GM19467 (cell line): ENCODE results near the gene CLASP2.

Experiments
- ATAC-seq: cut with Tn5 transposase; IDR thresholded peaks from one replicate; pipeline ENCODE4 v1.9.1; 2021; ENCODE audit warnings: mild to moderate bottlenecking, moderate library complexity; ENCODE audit not compliant: unreplicated experiment

The CLASP2 gene

GRCh38 chr3:33639889-33640288, 78.2 kb downstream of the CLASP2 start:
- ATAC-seq: no peak

- ATAC-seq: no peak
Measured at GRCh38 chr3:33637482-33637881, 80.6 kb downstream of the CLASP2 start.

DNA sequence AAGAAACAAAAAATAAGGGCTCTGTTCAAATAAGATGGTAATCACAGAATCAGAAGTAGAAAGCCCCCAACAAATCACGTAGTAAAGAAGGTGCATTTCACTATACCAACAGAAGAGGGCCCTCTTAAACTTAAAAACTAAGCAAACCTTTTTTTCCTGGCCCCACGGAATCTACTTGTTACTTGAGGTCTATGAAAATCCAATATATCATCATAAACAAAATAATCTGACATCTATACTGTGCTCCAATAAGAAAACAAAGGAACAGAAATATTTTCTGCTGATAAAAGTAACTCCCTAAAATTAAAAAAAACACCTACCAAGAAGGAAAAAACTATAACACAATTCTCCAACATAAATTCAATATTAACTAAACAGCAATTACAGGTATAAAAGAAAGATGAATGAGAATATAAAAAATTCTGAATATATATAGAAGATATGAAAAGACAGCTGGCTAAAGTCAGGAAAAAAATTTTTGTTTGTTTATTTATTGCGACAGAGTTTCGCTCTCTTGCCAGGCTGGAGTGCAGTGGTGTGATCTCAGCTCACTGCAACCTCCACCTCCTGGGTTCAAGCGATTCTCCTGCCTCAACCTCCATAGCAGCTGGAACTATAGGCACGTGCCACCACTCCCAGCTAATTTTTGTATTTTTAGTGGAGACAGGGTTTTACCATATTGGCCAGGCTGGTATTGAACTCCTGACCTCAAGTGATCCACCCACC, 81.8 kb downstream of the CLASP2 start:
- no peak for ATAC-seq

DNA sequence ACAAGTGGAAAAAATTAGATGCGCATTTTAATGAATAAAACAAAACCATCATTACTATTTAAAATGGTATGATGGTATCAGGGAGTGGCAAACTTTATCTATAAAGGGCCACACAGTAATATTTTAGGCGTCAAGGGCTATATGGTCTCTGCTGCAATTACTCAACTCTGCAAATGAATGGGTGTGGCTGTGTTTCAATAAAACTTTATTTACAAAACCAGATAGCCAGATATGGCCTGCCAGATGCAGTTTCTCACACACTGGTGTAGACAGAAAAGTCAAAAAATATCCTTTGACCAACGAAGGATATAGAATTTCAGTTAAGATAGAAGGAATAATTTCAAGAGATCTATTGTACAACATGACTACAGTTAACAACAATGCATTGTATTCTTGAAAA, 83.8 kb downstream of the CLASP2 start:
- ATAC-seq: no peak

DNA sequence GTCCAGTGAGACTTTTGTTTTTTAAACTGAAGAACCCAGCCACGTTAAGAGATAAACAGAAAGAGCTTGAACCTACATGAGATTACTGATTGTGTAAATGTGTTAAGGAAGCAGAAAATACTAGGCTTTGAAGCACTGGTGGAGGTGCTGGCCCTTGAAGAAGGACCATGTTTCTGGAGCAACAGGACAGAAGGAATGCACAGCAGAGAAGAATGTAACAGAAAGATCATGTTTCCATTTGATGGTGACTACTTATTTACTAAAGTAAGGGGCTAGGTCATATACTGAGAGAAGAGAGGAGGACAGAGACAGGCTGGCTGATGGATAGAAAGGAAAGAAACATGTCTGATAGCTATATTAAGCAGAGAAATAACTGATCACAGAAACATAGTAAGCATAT, 88.8 kb downstream of the CLASP2 start:
- ATAC-seq: no peak

GRCh38 chr3:33624756-33625155, 93.3 kb downstream of the CLASP2 start:
- ATAC-seq: no peak

DNA sequence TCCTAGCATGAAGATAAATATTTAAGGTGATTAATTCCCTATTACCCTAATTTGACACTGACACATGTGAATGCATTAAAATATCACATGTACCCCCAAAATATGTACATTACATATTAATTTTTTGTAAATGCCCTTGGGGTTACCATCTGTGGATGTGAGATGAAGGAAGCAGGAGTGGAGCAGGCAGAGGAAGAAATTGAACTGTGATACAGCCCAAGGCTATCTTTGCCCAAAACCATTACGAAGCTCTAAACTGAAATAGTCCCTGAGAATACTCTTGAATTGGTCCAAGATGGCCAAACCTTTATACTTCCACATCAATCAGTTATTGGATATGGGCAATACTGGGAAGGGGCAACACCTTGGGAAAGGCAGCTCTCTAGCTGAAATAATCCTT, 105.0 kb downstream of the CLASP2 start:
- ATAC-seq: no peak

DNA sequence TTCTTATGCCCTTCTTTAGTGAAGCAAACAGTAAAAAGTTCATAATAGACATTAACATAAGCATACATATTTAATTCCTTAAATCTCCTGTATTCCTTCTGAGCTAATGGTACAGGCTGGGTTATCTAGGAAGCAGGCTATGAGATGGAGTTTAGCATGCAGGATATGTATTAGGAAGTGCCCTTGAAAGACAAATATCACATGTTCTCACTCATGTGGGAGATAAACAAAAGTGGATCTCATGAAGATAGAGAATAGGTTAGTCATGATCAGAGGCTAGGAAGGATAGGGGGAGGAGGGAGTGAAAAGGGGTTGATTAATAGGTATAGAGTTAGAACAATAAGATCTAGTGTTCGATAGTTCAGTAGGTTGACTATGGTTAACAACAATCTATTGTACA, 105.4 kb downstream of the CLASP2 start:
- no peak for ATAC-seq

DNA sequence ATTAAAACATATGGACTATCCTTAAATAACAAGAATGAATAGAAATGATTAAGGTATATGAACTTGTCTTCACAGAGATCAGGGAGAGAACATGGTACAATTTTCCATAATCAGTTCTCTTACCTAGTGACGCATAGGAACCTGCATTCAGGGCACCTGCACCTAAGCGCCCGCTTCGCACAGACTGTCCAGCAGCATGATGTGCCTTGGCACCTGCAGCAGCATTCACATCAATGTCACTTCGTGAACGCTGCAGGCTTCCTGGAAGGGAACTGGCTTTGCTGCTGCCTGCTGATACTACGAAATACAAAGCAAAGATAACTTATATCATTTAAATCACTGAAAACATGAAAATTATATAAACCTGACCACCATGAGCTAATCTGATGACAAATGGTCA, 115.2 kb downstream of the CLASP2 start:
- ATAC-seq: no peak

GRCh38 chr3:33597257-33597689, 120.8 kb downstream of the CLASP2 start:
- ATAC-seq: no peak

- ATAC-seq: no peak
Measured at GRCh38 chr3:33592999-33593398, 125.1 kb downstream of the CLASP2 start.

DNA sequence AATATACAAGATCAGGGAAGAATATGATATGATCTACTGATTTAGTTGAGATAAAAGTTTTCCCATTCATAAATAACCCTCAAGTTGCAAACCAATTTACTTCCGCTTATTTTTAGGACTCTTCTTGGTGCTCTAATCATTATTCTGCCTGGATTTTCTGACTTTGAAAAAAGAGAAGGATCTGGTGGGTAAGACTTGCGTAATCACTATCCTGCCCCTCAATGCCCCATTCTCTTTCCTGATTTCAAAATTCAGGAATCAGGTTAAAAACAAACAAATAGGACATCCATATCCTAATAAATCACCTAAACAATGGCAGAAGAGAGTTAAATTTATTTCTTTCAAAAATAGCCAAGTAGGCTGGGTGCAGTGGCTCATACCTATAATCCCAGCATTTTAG, 127.5 kb downstream of the CLASP2 start:
- no peak for ATAC-seq

- no peak for ATAC-seq
Measured at GRCh38 chr3:33586402-33586801, 131.7 kb downstream of the CLASP2 start.

GRCh38 chr3:33582234-33582633, 135.8 kb downstream of the CLASP2 start:
- no peak for ATAC-seq

DNA sequence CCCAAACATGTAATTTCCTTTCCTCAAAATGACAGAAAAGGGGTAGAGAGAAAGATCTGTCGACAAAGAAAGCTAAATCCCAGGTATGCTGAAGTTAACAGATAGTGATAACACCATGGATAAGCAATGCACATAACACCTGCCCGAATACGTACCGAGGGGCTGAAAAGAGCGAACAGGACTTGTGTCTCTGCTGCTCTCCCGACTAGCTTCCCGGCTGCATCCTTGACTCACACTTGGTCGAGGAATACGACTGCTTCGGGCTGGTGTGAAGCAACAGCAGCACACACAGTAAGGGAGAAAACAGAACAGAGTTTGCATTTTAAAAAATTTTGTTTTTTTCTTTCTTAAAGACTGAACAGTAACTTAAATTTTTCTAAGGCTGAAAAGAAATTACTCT, 136.4 kb downstream of the CLASP2 start:
- no peak for ATAC-seq

- ATAC-seq: no peak
Measured at GRCh38 chr3:33579840-33580239, 138.2 kb downstream of the CLASP2 start.

- ATAC-seq: no peak
Measured at GRCh38 chr3:33579178-33579510, 138.9 kb downstream of the CLASP2 start.

- no peak for ATAC-seq
Measured at GRCh38 chr3:33578325-33579177, 139.5 kb downstream of the CLASP2 start.

DNA sequence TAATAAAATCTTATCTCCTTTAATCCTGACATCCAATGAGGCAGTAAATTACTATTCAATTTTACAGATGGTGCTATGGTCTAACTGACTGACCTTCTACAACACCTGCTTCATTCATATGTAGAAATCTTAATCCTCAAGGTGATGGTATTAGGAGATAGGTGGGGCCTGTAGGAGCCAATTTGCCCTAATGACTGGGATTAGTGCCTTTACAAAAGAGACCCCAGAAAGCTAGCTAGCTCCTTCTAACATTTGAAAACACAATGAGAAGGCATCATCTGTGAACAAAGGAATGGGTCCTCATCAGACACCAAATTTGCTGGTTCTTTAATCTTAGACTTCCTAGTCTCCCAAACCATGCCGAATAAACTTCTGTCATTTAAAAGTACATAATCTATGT, 140.5 kb downstream of the CLASP2 start:
- ATAC-seq: no peak

GRCh38 chr3:33577173-33577572, 140.9 kb downstream of the CLASP2 start:
- no peak for ATAC-seq

- ATAC-seq: no peak
Measured at GRCh38 chr3:33575311-33575710, 142.7 kb downstream of the CLASP2 start.

- ATAC-seq: no peak
Measured at GRCh38 chr3:33557829-33558228, 160.2 kb downstream of the CLASP2 start.
